Neuronal stem cell (in vitro differentiated cells): Measurements from ENCODE around the gene SIRT4.
A peak's percentile ranks its signal among the peaks of the same experiment; 100 is the strongest.

Source experiments
- DNase-seq: peaks from one replicate; pipeline ENCODE4 v3.0.0-alpha.2; 2013; ENCODE audit warnings: low spot score
- H2AFZ ChIP-seq: one replicate; pipeline ENCODE4 v1.6.1; 2013; ENCODE audit warnings: mild to moderate bottlenecking, low read length, inconsistent platforms
- H2AK5ac ChIP-seq: 2 replicates; pipeline ENCODE4 v1.6.1; 2013; ENCODE audit warnings: low read depth, mild to moderate bottlenecking, inconsistent platforms, low read length, moderate library complexity, mixed read lengths
- H2BK120ac ChIP-seq: 2 replicates; pipeline ENCODE4 v1.6.1; 2013; ENCODE audit warnings: low read depth, mild to moderate bottlenecking, inconsistent platforms, low read length, moderate library complexity, mixed read lengths
- H2BK12ac ChIP-seq: one replicate; pipeline ENCODE4 v1.6.1; 2013; ENCODE audit warnings: low read length, inconsistent platforms
- H2BK15ac ChIP-seq: 2 replicates; pipeline ENCODE4 v1.6.1; 2013; ENCODE audit warnings: mild to moderate bottlenecking, low read length, inconsistent platforms, mixed read lengths
- H2BK5ac ChIP-seq: one replicate; pipeline ENCODE4 v1.6.1; 2013; ENCODE audit warnings: inconsistent platforms, mild to moderate bottlenecking, low read length, moderate library complexity
- H3K14ac ChIP-seq: one replicate; pipeline ENCODE4 v1.6.1; 2013; ENCODE audit warnings: low read length, inconsistent platforms
- H3K18ac ChIP-seq: 2 replicates; pipeline ENCODE4 v1.6.1; 2013; ENCODE audit warnings: low read length, inconsistent platforms
- H3K23ac ChIP-seq: 2 replicates; pipeline ENCODE4 v1.6.1; 2013; ENCODE audit warnings: low read depth, mild to moderate bottlenecking, mixed read lengths, low read length, inconsistent platforms; ENCODE audit not compliant: poor library complexity
- H3K27ac ChIP-seq: replicated peaks from 3 replicates; pipeline ENCODE4 v1.5.1; 2013; ENCODE audit warnings: low read length, inconsistent platforms
- H3K27me3 ChIP-seq, 3 experiments: 2 replicates each; pipeline ENCODE4 v1.6.1; 2013; ENCODE audit warnings: low read length in 3 of 3, mild to moderate bottlenecking in 2 of 3, inconsistent platforms in 1 of 3, low read depth in 1 of 3, mixed read lengths in 1 of 3, moderate library complexity in 1 of 3; ENCODE audit not compliant: control insufficient read depth in 3 of 3, insufficient read depth in 3 of 3
- H3K36me3 ChIP-seq, 2 donors: replicated peaks in 1 of 2; 2 replicates each; pipeline ENCODE4 v1.6.1; 2013; ENCODE audit warnings: low read length in 2 of 2; ENCODE audit not compliant: control insufficient read depth in 2 of 2, insufficient read depth in 2 of 2
- H3K4ac ChIP-seq: 2 replicates; pipeline ENCODE4 v1.6.1; 2013; ENCODE audit warnings: inconsistent platforms, mild to moderate bottlenecking, low read length, moderate library complexity
- H3K4me1 ChIP-seq, 2 donors: 1 replicate in 1 of 2; 2 replicates in 1 of 2; pipeline ENCODE4 v1.6.1; 2013; ENCODE audit warnings: low read length in 2 of 2, low read depth in 1 of 2; ENCODE audit not compliant: control insufficient read depth in 2 of 2, insufficient read depth in 1 of 2
- H3K4me2 ChIP-seq: one replicate; pipeline ENCODE4 v1.6.1; 2013; ENCODE audit warnings: mild to moderate bottlenecking, low read length, inconsistent platforms; ENCODE audit not compliant: insufficient read depth, poor library complexity, severe bottlenecking
- H3K4me3 ChIP-seq, 2 donors: 2 replicates each; pipeline ENCODE4 v1.5.1; 2013; ENCODE audit warnings: low read length in 2 of 2, mild to moderate bottlenecking in 2 of 2, inconsistent platforms in 1 of 2, moderate library complexity in 1 of 2
- H3K79me1 ChIP-seq: one replicate; pipeline ENCODE4 v1.6.1; 2013; ENCODE audit warnings: low read depth, mild to moderate bottlenecking, inconsistent platforms, low read length, moderate library complexity
- H3K9ac ChIP-seq: one replicate; pipeline ENCODE4 v1.6.1; 2013; ENCODE audit warnings: mild to moderate bottlenecking, low read depth, low read length, inconsistent platforms; ENCODE audit not compliant: poor library complexity
- H3K9me3 ChIP-seq, 2 donors: replicated peaks in 1 of 2; 2 replicates each; pipeline versions ENCODE3 to v1.6.1; 2013; ENCODE audit warnings: low read length in 2 of 2, mild to moderate bottlenecking in 2 of 2, inconsistent platforms in 1 of 2, low read depth in 1 of 2, mixed read lengths in 1 of 2, moderate library complexity in 1 of 2; ENCODE audit not compliant: control insufficient read depth in 2 of 2, insufficient read depth in 1 of 2
- H4K8ac ChIP-seq: one replicate; pipeline ENCODE4 v1.6.1; 2013; ENCODE audit warnings: low read depth, mild to moderate bottlenecking, inconsistent platforms, low read length, moderate library complexity
- H4K91ac ChIP-seq: one replicate; pipeline ENCODE4 v1.6.1; 2013; ENCODE audit warnings: low read length, low read depth, mild to moderate bottlenecking, inconsistent platforms; ENCODE audit not compliant: poor library complexity
- WGBS, 2 donors: extraction: QIAGEN DNeasy Blood & Tissue Kit; methylation state at CpG; one replicate each; pipeline ENCODE4 v1.1.7; 2013; ENCODE audit warnings: missing lambda C conversion rate in 2 of 2, mixed read lengths in 1 of 2; ENCODE audit not compliant: insufficient read length in 2 of 2, insufficient replicate concordance in 1 of 2; ENCODE audit errors: extremely low coverage in 2 of 2; 5-methylcytosine and 5-hydroxymethylcytosine counted together

The SIRT4 gene

DNA sequence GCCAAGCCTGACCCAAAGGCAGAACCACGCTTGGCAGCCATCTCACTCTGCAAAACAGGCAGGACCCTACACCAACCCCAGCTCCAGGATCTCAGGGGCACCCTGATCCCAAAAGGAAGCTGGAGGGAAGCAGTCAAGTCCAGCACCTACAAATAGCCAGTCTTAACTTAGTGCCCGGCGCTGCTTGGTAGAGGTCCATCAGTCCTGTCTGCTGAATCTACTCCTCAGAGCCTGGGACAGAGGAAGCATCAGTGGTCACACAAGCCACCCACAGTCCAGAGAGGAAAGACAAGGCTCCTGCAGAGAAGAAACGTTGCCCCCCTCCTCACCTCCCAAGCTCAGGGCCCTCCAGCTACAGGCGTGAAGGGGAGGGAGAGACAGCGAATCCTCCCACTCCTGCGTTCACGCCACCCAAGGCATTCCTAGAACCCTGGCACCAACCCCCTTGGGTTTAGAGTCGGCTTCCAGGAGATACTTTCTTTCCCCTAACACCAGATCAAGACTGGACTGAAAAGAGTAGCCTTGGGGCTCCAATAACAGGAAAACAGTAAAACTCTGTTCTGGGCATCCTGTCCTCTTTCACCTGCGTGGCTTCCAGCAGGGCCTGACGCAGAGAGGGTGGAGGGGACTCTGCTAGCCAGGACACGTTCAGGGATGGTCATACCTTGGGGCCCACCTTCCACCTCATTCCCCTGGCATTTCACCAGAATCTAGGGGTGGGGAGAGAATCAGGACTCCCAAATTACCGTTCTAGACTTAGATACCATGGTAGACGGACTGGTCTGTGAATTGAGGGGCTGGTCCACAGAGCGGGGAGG, 37.8 kb upstream of the SIRT4 start:
- no peak overlapping the region for H3K23ac ChIP-seq
- peaks cover 10 to 16% of the 10 kb centered on the region in 2 donors for H3K4me1 ChIP-seq
- H2BK120ac ChIP-seq, result no peak overlapping the region
- no peak overlapping the region for H4K8ac ChIP-seq
- no peak overlapping the region for H3K18ac ChIP-seq
- H2AFZ ChIP-seq, result no peak overlapping the region
- DNase-seq, result no peak
- no peaks in the 10 kb centered on the region for H3K27me3 ChIP-seq
- H3K4me3 ChIP-seq, result peak overlapping the region; percentile 83 to 98
- WGBS, 2 donors, result no CpG with 5 or more reads among the region's 15 CpGs
- H3K4me2 ChIP-seq, result peak overlapping the region; percentile 92
- H2AK5ac ChIP-seq, result no peak overlapping the region
- H2BK12ac ChIP-seq, result no peak overlapping the region
- H3K36me3 ChIP-seq, result no peaks in the 10 kb centered on the region
- H2BK5ac ChIP-seq, result no peak overlapping the region
- H2BK15ac ChIP-seq, result no peak overlapping the region
- H3K9ac ChIP-seq, result peak overlapping the region; percentile 1
- H3K14ac ChIP-seq, result peak overlapping the region; percentile 39
- no peaks in the 10 kb centered on the region for H3K9me3 ChIP-seq
- no peak overlapping the region for H3K4ac ChIP-seq
- no peak overlapping the region for H3K27ac ChIP-seq
- H3K79me1 ChIP-seq, result peaks cover 13% of the 10 kb centered on the region
- no peak overlapping the region for H4K91ac ChIP-seq

DNA sequence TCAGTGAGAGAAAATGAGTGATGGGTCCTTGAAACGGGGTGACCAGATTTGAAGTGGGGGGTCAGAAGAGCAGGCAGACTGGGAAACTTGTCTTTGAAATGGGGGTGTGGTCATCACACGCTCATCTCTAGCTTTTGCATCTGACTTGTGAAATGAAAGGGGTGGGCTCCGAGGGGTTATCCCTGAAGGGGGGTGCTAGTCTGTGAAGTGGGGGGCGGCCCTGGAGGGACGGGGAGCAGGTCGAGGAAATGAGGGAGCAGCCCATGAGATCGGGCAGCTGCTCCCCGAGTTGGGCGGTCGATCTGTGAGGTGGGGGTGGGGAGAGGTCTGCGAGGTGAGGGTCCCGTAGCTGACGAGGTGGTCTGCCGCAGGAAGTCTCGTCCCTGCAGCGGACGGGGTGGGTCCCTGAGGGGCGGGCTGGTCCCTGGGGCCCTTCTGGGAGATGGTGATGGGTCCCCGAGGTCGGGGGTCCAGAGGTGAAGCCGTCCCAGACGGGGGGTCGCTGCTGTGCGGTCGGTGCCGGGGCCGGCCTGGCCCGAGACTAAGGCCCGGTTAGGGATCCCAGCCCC, 37.1 kb upstream of the SIRT4 start:
- Histone ChIP-seq H2BK5ac (peak overlapping the region; percentile 63), H3K79me1 (peaks cover 13% of the 10 kb centered on the region), H2AK5ac (peak overlapping the region; percentile 19), H3K9me3 (no peaks in the 10 kb centered on the region), H3K18ac (peak overlapping the region; percentile 96), H2AFZ (peak overlapping the region; percentile 87), H2BK12ac (no peak overlapping the region), H3K4me3 (peak overlapping the region; percentile 83 to 98), H3K4me2 (peak overlapping the region; percentile 92), H2BK120ac (no peak overlapping the region), H4K8ac (no peak overlapping the region), H3K4ac (no peak overlapping the region), H4K91ac (no peak overlapping the region), H3K9ac (peak overlapping the region; percentile 97), H3K27ac (no peak overlapping the region), H2BK15ac (peak overlapping the region; percentile 59), H3K36me3 (no peaks in the 10 kb centered on the region), H3K27me3 (no peaks in the 10 kb centered on the region), H3K14ac (peak overlapping the region; percentile 91), H3K23ac (peak overlapping the region; percentile 77), H3K4me1 (peaks cover 10 to 16% of the 10 kb centered on the region in 2 donors)
- no CpG with 5 or more reads among the region's 29 CpGs for WGBS, 2 donors
- DNase-seq, result no peak

DNA sequence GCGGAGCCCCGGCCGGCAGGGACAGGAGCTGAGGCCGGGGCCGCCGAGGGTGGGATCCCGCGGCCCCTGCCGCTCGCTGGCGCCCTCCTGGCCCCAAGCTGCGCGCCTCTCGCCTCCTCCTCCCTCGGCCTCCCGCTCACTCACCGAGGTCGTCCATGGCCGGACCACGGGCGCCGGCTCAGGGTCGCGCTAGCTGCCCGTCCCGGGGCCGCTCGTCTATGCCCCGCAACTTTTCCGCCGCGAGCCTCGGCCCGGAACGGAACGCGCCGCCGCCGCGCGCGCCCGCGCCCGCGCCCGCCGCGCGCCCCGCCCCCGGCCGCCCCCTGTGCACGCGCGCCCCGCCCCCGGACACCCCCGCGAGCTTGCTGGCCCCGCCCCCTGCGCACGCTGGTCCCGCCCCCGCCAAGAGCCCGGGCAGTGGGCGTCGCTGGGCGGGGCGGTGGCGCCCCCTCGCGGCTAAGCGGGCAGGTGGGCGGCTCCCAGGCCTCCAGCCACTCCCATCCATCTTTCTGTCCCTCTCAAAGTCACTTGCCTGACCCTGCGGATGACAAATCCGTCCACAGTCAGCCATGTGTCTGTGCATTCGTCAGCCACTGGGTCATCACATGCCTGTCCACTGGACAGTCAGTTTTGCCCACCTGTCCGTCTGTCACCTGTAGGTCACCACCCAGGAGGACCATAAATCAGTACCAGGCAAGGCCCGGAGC, 36.5 kb upstream of the SIRT4 start, which contains the start of gene PXN:
PXN (minus strand) TSS at position 258 of the 707 bp plus-strand sequence; CDS start at position 157, 101 bp downstream.
- Histone ChIP-seq H3K4ac (no peak within 1 kb of the TSS), H2BK120ac (no peak within 1 kb of the TSS), H3K4me2 (peak within 1 kb of the TSS; percentile 92), H3K9ac (peak within 1 kb of the TSS; percentile 97), H2BK12ac (no peak within 1 kb of the TSS), H3K9me3 (no peaks in the 10 kb centered on the region), H2BK15ac (peak within 1 kb of the TSS; percentile 59), H3K23ac (peak within 1 kb of the TSS; percentile 77), H2AK5ac (peak within 1 kb of the TSS; percentile 36), H4K91ac (no peak within 1 kb of the TSS), H2AFZ (peak within 1 kb of the TSS; percentile 87), H3K14ac (peak within 1 kb of the TSS; percentile 91), H3K27ac (no peak within 1 kb of the TSS), H2BK5ac (peak within 1 kb of the TSS; percentile 63), H3K4me1 (peaks cover 10 to 16% of the 10 kb centered on the region in 2 donors), H3K4me3 (peak within 1 kb of the TSS; percentile 83 to 98), H3K36me3 (no peaks in the 10 kb centered on the region), H3K18ac (peak within 1 kb of the TSS; percentile 96), H3K79me1 (peaks cover 13% of the 10 kb centered on the region), H4K8ac (no peak within 1 kb of the TSS), H3K27me3 (no peaks in the 10 kb centered on the region)
- WGBS, 2 donors, result no CpG with 5 or more reads among the region's 81 CpGs
- peak; percentile 85 for DNase-seq
